CD4-positive, alpha-beta T cell treated with Interferon gamma for 1 hour (primary cell): ENCODE results near the gene AGAP9.
"Not testable (repeated sequence)": the region's sequence is repeated elsewhere in the genome, so short reads cannot be mapped to it uniquely, and the experiment has no call there.

Source experiments
- DNase-seq: peaks from one replicate; pipeline ENCODE4 v3.0.0-alpha.2; 2020

The AGAP9 gene

GRCh38 chr10:47484786-47485185, 38.7 kb downstream of the AGAP9 start:
- DNase-seq, result not testable (repeated sequence)

- DNase-seq, result not testable (repeated sequence)
Observed at GRCh38 chr10:47483923-47484322, 39.5 kb downstream of the AGAP9 start, which contains the start of gene ANXA8. ANXA8 (minus strand) TSS chr10:47484115; CDS start chr10:47483933, 182 bp downstream.

GRCh38 chr10:47482367-47482766, 41.1 kb downstream of the AGAP9 start:
- not testable (repeated sequence) for DNase-seq

- DNase-seq, result not testable (repeated sequence)
Observed at GRCh38 chr10:47481768-47482181, 41.7 kb downstream of the AGAP9 start.

GRCh38 chr10:47481182-47481766, 42.2 kb downstream of the AGAP9 start:
- DNase-seq, result not testable (repeated sequence)

GRCh38 chr10:47480133-47480532, 43.3 kb downstream of the AGAP9 start:
- DNase-seq, result not testable (repeated sequence)

GRCh38 chr10:47478114-47478513, 45.3 kb downstream of the AGAP9 start:
- not testable (repeated sequence) for DNase-seq

GRCh38 chr10:47477078-47477477, 46.4 kb downstream of the AGAP9 start:
- DNase-seq, result not testable (repeated sequence)

GRCh38 chr10:47475101-47475500, 48.3 kb downstream of the AGAP9 start:
- not testable (repeated sequence) for DNase-seq

GRCh38 chr10:47473516-47473915, 49.9 kb downstream of the AGAP9 start:
- not testable (repeated sequence) for DNase-seq

GRCh38 chr10:47472647-47473046, 50.8 kb downstream of the AGAP9 start:
- not testable (repeated sequence) for DNase-seq

GRCh38 chr10:47472072-47472471, 51.4 kb downstream of the AGAP9 start:
- not testable (repeated sequence) for DNase-seq

- not testable (repeated sequence) for DNase-seq
Observed at GRCh38 chr10:47468731-47469528, 54.5 kb downstream of the AGAP9 start.

GRCh38 chr10:47467957-47468356, 55.5 kb downstream of the AGAP9 start:
- not testable (repeated sequence) for DNase-seq

- DNase-seq, result not testable (repeated sequence)
Observed at GRCh38 chr10:47467458-47467857, 56.0 kb downstream of the AGAP9 start.

- not testable (repeated sequence) for DNase-seq
Observed at GRCh38 chr10:47465216-47465917, 58.1 kb downstream of the AGAP9 start.

GRCh38 chr10:47462577-47463358, 60.7 kb downstream of the AGAP9 start:
- not testable (repeated sequence) for DNase-seq

GRCh38 chr10:47461261-47461687, 62.2 kb downstream of the AGAP9 start:
- DNase-seq, result not testable (repeated sequence)

GRCh38 chr10:47458466-47459154, 64.8 kb downstream of the AGAP9 start:
- DNase-seq, result no peak

GRCh38 chr10:47457826-47458225, 65.6 kb downstream of the AGAP9 start:
- DNase-seq, result no peak

GRCh38 chr10:47457528-47457820, 66.0 kb downstream of the AGAP9 start:
- no peak for DNase-seq
